GM12891 (cell line): Measurements from ENCODE around the gene NUP188.

ENCODE experiments used
- DNase-seq: peaks from one replicate; pipeline ENCODE4 v3.0.0; 2011; ENCODE audit warnings: low spot score; ENCODE audit not compliant: insufficient read length
- FAIRE-seq: peaks from 2 replicates; lab custom pipeline; 2011; peaks lifted over from hg19 to GRCh38; lab: Jason Lieb, UNC
- PAX5 ChIP-seq: IDR thresholded peaks from 2 replicates; pipeline ENCODE4 v1.6.1; 2011; ENCODE audit warnings: low read length, moderate library complexity, mild to moderate bottlenecking; ENCODE audit not compliant: insufficient read depth, severe bottlenecking
- POLR2A ChIP-seq: IDR thresholded peaks from 2 replicates; pipeline ENCODE4 v1.6.1; 2011; ENCODE audit warnings: low read depth, low read length, control low read depth
- POLR2AphosphoS5 ChIP-seq: IDR thresholded peaks from 2 replicates; pipeline ENCODE4 v1.6.1; 2011; ENCODE audit warnings: low read depth, low read length, control low read depth
- POU2F2 ChIP-seq: IDR thresholded peaks from 2 replicates; pipeline ENCODE4 v1.6.1; 2011; ENCODE audit warnings: low read depth, mild to moderate bottlenecking, control low read depth, low read length, moderate library complexity
- SPI1 ChIP-seq: IDR thresholded peaks from 2 replicates; pipeline ENCODE4 v1.6.1; 2011; ENCODE audit warnings: low read depth, low read length, control low read depth
- TAF1 ChIP-seq: IDR thresholded peaks from 2 replicates; pipeline ENCODE4 v1.6.1; 2011; ENCODE audit warnings: low read depth, low read length, control low read depth

Gene NUP188

DNA sequence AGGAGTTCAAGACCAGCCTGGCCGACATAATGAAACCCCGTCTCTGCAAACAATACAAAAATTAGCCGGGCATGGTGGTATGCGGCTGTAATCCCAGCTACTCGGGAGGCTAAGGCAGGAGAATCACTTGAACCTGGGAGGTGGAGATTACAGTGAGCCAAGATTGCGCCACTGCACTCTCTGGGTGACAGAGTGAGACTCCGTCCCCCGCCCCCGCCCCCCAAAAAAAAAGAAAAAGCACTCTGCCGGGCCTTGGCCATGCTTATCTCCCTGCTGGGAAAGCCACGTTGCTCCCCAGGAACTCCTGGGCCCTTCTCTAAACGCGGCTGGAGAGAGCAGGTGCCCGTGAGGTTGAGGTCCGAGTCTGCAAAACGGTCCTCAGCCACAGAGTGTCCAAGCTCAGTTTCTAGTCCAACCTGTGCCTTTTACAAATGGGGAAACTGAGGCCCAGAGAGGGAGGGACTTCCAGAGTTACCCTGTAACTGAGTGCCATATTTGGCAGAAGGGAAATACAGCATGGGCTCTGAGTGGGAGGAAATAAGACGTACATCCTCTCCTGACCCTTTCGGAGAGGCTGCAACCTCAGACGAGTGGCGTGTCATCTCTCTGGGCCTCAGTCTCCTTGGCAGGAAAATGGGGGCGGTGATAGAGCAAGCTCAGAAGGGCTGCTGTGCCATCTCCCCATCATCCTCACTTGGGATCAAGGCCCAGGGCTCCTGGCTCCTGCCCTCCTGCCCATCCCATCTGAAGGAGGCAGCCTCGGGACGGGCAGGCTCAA, 33.3 kb upstream of the NUP188 start:
- TF ChIP-seq TAF1 (no peak), POU2F2 (no peak), PAX5 (no peak), SPI1 (no peak), POLR2A (no peak), POLR2AphosphoS5 (no peak)
- no peak for DNase-seq
- FAIRE-seq: no peak

- DNase-seq (no peak), FAIRE-seq (no peak)
- TF ChIP-seq PAX5 (no peak), POU2F2 (no peak), TAF1 (no peak), SPI1 (no peak), POLR2A (no peak), POLR2AphosphoS5 (no peak)
These were observed 31.3 kb upstream of the NUP188 start for GRCh38 chr9:128916204-128916603.

DNA sequence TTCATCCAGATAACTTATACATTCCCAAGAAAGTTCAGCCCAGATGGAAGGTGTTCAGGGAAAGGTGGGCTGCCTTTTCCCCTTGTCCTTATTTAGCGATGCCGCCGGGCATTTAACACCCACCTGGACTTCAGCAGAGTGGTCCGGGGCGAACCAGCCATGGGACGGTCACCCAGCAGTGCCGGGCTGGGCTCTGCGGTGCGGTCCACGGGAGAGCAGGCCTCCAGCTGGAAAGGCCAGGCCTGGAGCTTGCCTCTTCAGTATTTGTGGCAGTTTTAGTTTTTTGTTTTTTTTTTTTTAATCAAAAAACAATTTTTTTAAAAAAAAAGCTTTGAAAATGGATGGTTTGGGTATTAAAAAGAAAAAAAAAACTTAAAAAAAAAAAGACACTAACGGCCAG, 30.8 kb upstream of the NUP188 start:
- TF ChIP-seq POLR2AphosphoS5 (no peak), PAX5 (no peak), TAF1 (no peak), POLR2A (no peak)
- no peak for FAIRE-seq
- DNase-seq: no peak

- no peak for FAIRE-seq
- no peak for DNase-seq
- TF ChIP-seq POU2F2: no peak
These were observed 30.2 kb upstream of the NUP188 start for GRCh38 chr9:128917151-128917849.

GRCh38 chr9:128918921-128919320, 28.6 kb upstream of the NUP188 start:
- no peak for FAIRE-seq
- no peak for DNase-seq
- TF ChIP-seq POU2F2: no peak
- no peak for TF ChIP-seq POLR2A
- TF ChIP-seq TAF1: no peak
- no peak for TF ChIP-seq POLR2AphosphoS5
- TF ChIP-seq SPI1: no peak
- TF ChIP-seq PAX5: no peak

DNA sequence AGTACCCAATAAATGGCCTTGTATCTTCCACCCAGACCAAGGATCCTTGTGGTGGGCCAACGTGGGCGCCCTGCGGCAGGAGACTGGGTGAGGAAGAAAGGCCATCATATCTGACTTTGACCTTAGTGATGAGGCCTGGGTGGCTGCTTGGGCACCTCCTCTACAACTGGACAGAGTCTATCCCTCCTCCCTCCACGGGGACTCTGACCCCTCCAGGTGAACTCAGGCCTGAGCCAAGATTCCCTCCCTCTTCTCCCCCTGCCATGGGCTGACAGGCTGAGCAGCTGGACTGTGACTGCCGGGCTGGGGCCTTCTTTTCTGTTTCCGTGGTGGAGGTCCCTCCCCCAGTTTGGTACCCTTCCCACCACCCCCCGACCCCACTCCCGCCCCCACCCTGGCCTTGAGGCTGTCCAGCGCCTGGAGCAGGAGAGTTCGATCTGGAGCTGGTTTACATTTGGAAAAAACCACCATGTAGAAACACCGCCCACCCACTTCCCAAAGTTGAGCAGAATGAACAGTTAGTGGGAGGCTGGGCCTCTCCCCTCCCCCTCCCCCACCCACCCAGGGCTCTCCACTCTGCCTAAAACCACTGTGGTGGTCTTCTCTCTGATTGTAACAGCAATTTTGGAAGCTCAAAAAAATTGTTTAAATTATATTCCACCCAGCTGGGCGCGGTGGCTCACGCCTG, 28.0 kb upstream of the NUP188 start:
- FAIRE-seq (no peak), DNase-seq (no peak)
- TF ChIP-seq POU2F2 (no peak), PAX5 (no peak), TAF1 (no peak), POLR2A (no peak), POLR2AphosphoS5 (no peak), SPI1 (no peak)

DNA sequence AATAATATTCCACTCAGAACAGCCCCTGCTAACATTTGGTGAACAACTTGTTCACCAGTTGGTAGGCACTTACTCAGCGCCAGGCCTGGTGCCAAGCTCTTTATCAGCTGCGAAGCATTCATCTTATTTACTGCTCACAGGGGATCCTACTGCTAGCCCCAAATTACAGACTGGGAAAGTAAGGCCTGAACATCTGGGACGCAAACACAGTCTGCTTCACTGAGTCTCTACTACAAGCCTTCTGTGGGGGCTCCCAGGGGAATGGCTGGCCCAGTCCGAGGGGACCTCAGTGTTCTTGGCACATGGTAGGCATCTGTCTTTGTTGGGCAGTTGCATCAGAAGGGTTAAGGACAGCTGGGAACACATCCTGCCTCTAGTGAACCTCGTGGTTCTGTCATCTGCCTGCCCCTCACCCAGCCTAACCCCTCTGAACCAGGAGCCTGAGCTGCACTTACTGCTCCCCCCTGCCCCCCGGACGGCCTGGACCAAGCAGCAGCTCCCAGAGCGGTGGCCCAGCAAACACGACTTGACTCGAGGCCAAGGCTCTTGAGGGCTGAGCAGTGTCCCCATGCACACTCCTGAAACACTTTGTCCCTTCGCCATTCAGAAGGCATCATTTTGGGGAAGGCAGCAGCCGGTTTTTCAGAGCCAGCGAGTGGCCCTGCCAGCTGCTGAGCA, 27.0 kb upstream of the NUP188 start, which contains the start of gene PHYHD1:
TSS of gene PHYHD1 (plus strand) at position 602 of the 678 bp plus-strand sequence. CDS start 1,342 bp downstream, outside the sequence.
- DNase-seq (no peak), FAIRE-seq (no peak)
- TF ChIP-seq POLR2AphosphoS5 (no peak), SPI1 (no peak), POLR2A (no peak), TAF1 (no peak), PAX5 (no peak), POU2F2 (no peak)

GRCh38 chr9:128921881-128922763, 25.4 kb upstream of the NUP188 start:
- TF ChIP-seq POLR2AphosphoS5 (no peak), POLR2A (no peak), SPI1 (no peak), TAF1 (no peak), PAX5 (no peak), POU2F2 (no peak)
- DNase-seq: no peak
- FAIRE-seq: no peak
